Tibial nerve (tissue), 4 donors: Measurements from ENCODE around the gene HIKESHI.

ENCODE experiments used
- CTCF ChIP-seq, 5 experiments: fragments of 200-600 bp in 3 of 5; fragments of 450-650 bp in 2 of 5; sonication (generic) in 3 of 5; IDR thresholded peaks; one replicate each; pipeline ENCODE4 v1.5.1; 2016 to 2019; ENCODE audit warnings: antibody characterized with exemption in 5 of 5, mild to moderate bottlenecking in 3 of 5, moderate library complexity in 2 of 5
- EP300 ChIP-seq, 2 donors: sonication (generic); formaldehyde crosslinking; IDR thresholded peaks; one replicate each; pipeline ENCODE4 v1.6.1; 2017; ENCODE audit warnings: antibody characterized with exemption in 2 of 2, mild to moderate bottlenecking in 1 of 2
- POLR2A ChIP-seq, 2 donors: fragments of 450-650 bp; IDR thresholded peaks; one replicate each; pipeline ENCODE4 v1.6.1; 2017; ENCODE audit warnings: antibody characterized with exemption in 2 of 2, mild to moderate bottlenecking in 2 of 2, moderate library complexity in 2 of 2

- TF ChIP-seq CTCF (IDR thresholded peaks at IDR 0.05) (no peak), EP300 (IDR thresholded peaks at IDR 0.05) (no peak), POLR2A (IDR thresholded peaks at IDR 0.05) (no peak)
Observed at GRCh38 chr11:86292912-86293616, 9.0 kb upstream of the HIKESHI start.
